Adrenal gland (tissue), 12 donors: ENCODE measurements around the gene EBF3. TPM values are rescaled to one million over a fixed set of nuclear protein-coding genes. Genes with fewer than 3 reads are reported as not detected.

Experiments
- DNase-seq, 7 donors: peaks; one replicate each; pipeline ENCODE4 v3.0.0-alpha.2; 2019 to 2020
- H3K27ac ChIP-seq, 5 donors: fragments of 200-600 bp; sonication (generic) in 4 of 5; 1 replicate in 3 of 5; 2 replicates in 2 of 5; pipeline versions ENCODE4 v1.5.1 to v1.8.0; 2016 to 2020; ENCODE audit warnings: mild to moderate bottlenecking in 1 of 5
- H3K27me3 ChIP-seq: fragments of 200-600 bp; 2 replicates; pipeline ENCODE4 v1.8.0; 2021
- H3K36me3 ChIP-seq, 2 donors: fragments of 200-600 bp; replicated peaks in 1 of 2; 1 replicate in 1 of 2; 2 replicates in 1 of 2; pipeline versions ENCODE4 v1.5.1 to v1.8.0; 2018 to 2022
- H3K4me1 ChIP-seq, 2 donors: fragments of 200-600 bp; replicated peaks in 1 of 2; 1 replicate in 1 of 2; 2 replicates in 1 of 2; pipeline versions ENCODE4 v1.5.1 to v1.8.0; 2018 to 2021
- H3K4me3 ChIP-seq, 4 donors: fragments of 200-600 bp; sonication (generic) in 3 of 4; one replicate each; pipeline ENCODE4 v1.5.1; 2016 to 2018
- H3K9me3 ChIP-seq, 3 donors: fragments of 200-600 bp; sonication (generic) in 1 of 3; replicated peaks in 1 of 3; 1 replicate in 2 of 3; 2 replicates in 1 of 3; pipeline versions ENCODE4 v1.5.1 to v1.8.0; 2016 to 2021
- POLR2A ChIP-seq, 2 donors: fragments of 450-650 bp; IDR thresholded peaks; one replicate each; pipeline ENCODE4 v1.6.1; 2017; ENCODE audit warnings: antibody characterized with exemption in 2 of 2, mild to moderate bottlenecking in 2 of 2, moderate library complexity in 1 of 2
- WGBS, 4 donors: extraction: QIAGEN DNeasy Blood & Tissue Kit in 2 of 4; methylation state at CpG; one replicate each; pipeline versions ENCODE4 v1.1.5 to v1.1.7; 2013 to 2017; 5-methylcytosine and 5-hydroxymethylcytosine counted together
- intact Hi-C, 2 donors: fragments of 100-400 bp; cut with DNase I; formaldehyde crosslinking; loops; one replicate each; pipeline versions ENCODE4 v1.14.1 to v1.15.0; 2022 to 2023
- polyA plus RNA-seq, 3 donors: library from polyadenylated mRNA; stranded (reverse); fragments of 200-250 nt in 2 of 3; fragments of 350-450 nt in 1 of 3; fragmentation: Illumina TruSeq in 1 of 3; extraction: RNeasy Lipid Tissue Mini Kit (QIAGEN cat#74804) in 1 of 3; gene quantifications; one replicate each; pipeline ENCODE4 v1.2.3, GENCODE V29; 2013 to 2014
- total RNA-seq, 9 donors: library from RNA; depleted of rRNA in 4 of 9; stranded (reverse); fragments of >200 nt in 4 of 9; fragments of 120-200 nt in 1 of 9; fragmentation: NEBNext Ultra II Directional in 1 of 9; extraction: Animal tissue kit (Norgen Biotek cat#: 25700) in 1 of 9; gene quantifications; one replicate each; pipeline versions ENCODE4 v1.1.0 to v1.2.4, GENCODE V29; 2013 to 2023
- TF ChIP-seq, protein P1 (sequence below), 6 experiments: fragments of 450-650 bp in 4 of 6; fragments of 200-600 bp in 2 of 6; sonication (generic) in 1 of 6; IDR thresholded peaks; 1 replicate in 5 of 6; 2 replicates in 1 of 6; pipeline versions ENCODE4 v1.5.1 to v1.8.0; 2016 to 2021; ENCODE audit warnings: antibody characterized with exemption in 6 of 6, mild to moderate bottlenecking in 2 of 6, moderate library complexity in 1 of 6
- donor health status: healthy with polysubstance abuse.
- donor health status: Bipolar disorder and iron deficiency.
- donor health status: DM: yes; HTN: yes; CAD: no.
- donor health status: DM: no; HTN: no; CAD: no.
- donor health status: DM: no; HTN: no; CAD: no.
- donor health status: DM: yes; HTN: yes; CAD: no.

Gene EBF3
- total and polyA plus RNA-seq, 12 donors: 0.12 to 2.2 (median 0.53) TPM; not detected in 1

DNA sequence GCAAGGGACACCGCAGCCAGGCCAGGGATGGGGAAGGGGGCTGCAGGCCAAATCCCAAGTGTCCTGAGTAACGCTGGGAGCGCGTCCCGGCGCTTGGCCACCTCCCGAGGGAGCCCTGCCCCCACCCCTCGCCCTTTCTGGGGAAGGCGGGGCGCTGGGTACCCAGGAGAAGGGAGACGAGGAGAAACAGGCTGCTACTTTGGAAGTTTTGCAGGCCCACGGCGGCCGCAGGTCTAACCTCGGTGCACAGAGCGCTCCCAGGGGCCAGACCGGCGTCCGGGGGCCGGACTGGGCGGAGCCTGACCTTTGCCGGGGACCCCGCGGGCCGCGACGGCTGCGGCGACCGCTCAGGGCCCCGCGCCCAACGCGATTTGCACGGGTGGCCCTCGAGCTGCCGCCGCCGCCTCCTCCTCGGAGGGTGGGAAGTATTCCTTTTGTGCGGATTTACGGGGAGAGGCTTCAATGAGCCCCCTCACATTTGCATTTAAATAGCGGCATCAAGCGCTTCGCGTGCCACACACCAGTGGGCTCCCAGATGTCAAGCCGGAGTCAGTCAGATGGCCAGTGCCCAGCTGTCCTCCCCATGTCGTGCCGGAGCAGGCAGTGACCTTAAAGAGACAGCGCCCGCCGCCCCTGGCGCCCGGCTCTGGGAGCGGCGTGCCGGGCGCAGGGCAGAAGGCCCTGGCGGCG is 3.0 kb upstream of the EBF3 start:
- WGBS, 4 donors: 7 to 18% (median 11%) methylated on average over 4 to 60 of the region's 60 CpGs
- Histone ChIP-seq H3K9me3 (no peaks in the 10 kb centered on the region), H3K36me3 (no peaks in the 10 kb centered on the region), H3K4me1 (peaks cover 3 to 20% of the 10 kb centered on the region in 2 donors), H3K27ac (no peak overlapping the region), H3K4me3 (no peak overlapping the region), H3K27me3 (peaks cover 95% of the 10 kb centered on the region)
- TF ChIP-seq, protein P1, sequence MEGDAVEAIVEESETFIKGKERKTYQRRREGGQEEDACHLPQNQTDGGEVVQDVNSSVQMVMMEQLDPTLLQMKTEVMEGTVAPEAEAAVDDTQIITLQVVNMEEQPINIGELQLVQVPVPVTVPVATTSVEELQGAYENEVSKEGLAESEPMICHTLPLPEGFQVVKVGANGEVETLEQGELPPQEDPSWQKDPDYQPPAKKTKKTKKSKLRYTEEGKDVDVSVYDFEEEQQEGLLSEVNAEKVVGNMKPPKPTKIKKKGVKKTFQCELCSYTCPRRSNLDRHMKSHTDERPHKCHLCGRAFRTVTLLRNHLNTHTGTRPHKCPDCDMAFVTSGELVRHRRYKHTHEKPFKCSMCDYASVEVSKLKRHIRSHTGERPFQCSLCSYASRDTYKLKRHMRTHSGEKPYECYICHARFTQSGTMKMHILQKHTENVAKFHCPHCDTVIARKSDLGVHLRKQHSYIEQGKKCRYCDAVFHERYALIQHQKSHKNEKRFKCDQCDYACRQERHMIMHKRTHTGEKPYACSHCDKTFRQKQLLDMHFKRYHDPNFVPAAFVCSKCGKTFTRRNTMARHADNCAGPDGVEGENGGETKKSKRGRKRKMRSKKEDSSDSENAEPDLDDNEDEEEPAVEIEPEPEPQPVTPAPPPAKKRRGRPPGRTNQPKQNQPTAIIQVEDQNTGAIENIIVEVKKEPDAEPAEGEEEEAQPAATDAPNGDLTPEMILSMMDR (IDR thresholded peaks at IDR 0.05): no peak
- no peak for TF ChIP-seq POLR2A (IDR thresholded peaks at IDR 0.05)
- no peak for DNase-seq
- intact Hi-C loops: no loop called here

DNA sequence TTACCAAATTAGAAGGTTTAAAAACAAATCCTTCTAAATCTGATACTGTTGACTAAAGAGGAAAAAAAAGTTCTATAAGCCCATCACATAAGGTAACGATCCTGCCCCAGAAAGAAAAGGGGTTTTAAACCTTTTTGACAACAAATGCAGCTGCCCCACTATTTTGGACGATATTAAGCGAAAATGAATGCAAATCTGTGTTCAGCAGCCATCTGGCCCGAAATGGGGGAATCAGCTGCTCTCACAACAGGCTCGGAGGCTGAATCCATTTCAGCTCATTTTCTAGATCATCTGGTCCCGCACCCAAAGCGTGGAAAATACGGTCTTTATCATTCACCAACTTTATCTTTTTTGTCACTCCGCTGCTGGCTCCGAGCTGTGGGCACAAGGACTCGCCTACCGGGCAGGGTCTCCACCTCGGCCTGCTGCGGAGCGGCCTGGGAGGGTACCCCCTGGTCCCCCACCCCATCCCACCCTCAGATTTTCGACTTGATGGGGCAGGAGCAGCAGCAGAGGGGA is 2.4 kb upstream of the EBF3 start:
- H3K27me3 ChIP-seq: peaks cover 95% of the 10 kb centered on the region
- H3K9me3 ChIP-seq: no peaks in the 10 kb centered on the region
- DNase-seq: no peak
- 12 to 22% (median 17%) methylated on average over 15 to 16 of the region's 16 CpGs for WGBS, 4 donors
- H3K27ac ChIP-seq: no peak overlapping the region
- H3K4me1 ChIP-seq: peaks cover 3 to 17% of the 10 kb centered on the region in 2 donors
- H3K4me3 ChIP-seq: no peak overlapping the region
- no peaks in the 10 kb centered on the region for H3K36me3 ChIP-seq
- intact Hi-C loops: no loop called here
- TF ChIP-seq POLR2A (IDR thresholded peaks at IDR 0.05): no peak
- TF ChIP-seq, protein P1 (IDR thresholded peaks at IDR 0.05): no peak

DNA sequence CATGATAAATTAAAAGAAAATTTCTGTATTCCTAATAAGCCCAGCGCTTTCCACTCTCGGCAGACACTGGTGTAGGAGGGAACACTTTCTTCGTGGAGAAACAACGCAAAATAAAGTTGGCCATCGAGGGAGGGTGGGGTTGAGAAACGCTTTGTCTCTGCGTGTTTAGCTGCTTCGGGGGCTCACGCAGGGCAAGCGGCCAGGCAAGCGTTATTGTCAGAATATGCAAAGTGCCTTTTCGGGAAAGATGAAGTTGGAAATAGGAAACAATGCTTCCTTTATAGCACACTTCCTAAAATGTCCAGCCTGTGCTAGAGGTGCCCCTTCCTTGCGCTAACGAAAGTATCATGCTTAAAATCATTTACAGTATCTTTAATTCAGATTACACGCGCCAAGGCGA is 1.9 kb upstream of the EBF3 start:
- Histone ChIP-seq H3K9me3 (no peaks in the 10 kb centered on the region), H3K27ac (no peak overlapping the region), H3K27me3 (peaks cover 95% of the 10 kb centered on the region), H3K36me3 (no peaks in the 10 kb centered on the region), H3K4me1 (peaks cover 3 to 17% of the 10 kb centered on the region in 2 donors), H3K4me3 (no peak overlapping the region)
- no peak for DNase-seq
- intact Hi-C loops: no loop called here
- TF ChIP-seq, protein P1 (IDR thresholded peaks at IDR 0.05): no peak
- TF ChIP-seq POLR2A (IDR thresholded peaks at IDR 0.05): no peak
- 10 to 26% (median 13%) methylated on average over 17 of the region's 17 CpGs for WGBS, 4 donors

DNA sequence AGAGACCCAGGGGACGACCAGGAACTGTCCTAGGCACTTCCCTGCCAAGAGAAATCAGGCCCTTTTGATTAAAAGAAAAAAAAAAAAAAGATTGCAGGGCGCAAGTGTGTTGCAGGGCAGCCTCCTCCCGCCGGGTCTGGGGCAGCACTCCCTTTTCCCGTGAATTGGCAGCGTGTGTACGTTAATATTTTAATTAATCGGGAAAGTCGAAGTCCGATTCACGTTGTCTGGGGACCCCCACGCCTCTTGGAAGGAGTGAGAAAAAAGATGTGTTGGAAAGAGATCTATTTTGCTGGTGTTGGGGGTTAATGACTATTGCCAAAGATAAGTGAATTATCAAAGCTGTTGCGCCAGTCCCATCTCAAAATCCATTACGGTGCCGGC is 1.3 kb upstream of the EBF3 start:
- Histone ChIP-seq H3K9me3 (no peaks in the 10 kb centered on the region), H3K4me1 (peaks cover 3 to 17% of the 10 kb centered on the region in 2 donors), H3K36me3 (no peaks in the 10 kb centered on the region), H3K27me3 (peaks cover 95% of the 10 kb centered on the region), H3K4me3 (no peak overlapping the region), H3K27ac (no peak overlapping the region)
- intact Hi-C loops: no loop called here
- DNase-seq: no peak
- WGBS, 4 donors: 13 to 14% (median 14%) methylated on average over 13 to 15 of the region's 15 CpGs
- TF ChIP-seq, protein P1 (IDR thresholded peaks at IDR 0.05): no peak
- TF ChIP-seq POLR2A (IDR thresholded peaks at IDR 0.05): no peak
